ENCODE data around the gene CLCN4.

DNA sequence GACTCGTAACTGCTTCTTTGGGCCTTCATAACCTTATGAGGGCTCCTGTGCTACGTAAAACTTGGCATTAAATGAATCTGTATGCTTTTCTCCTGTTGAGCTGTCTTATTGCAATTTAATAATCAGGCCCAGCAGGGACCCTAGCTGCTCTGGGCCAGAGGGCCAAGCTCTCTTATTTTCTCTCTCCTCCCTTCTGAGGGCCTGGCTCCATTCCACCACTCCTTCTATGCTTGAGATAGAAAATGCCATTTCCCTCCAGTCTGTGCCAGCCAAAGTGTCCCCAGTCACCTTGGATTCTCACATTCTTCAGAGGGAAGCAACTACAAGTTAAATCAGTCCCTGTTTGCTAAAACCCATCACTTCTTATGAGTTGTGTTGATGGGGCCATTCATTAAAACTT lies 90.1 kb downstream of the CLCN4 start:
- TF ChIP-seq, protein P1, sequence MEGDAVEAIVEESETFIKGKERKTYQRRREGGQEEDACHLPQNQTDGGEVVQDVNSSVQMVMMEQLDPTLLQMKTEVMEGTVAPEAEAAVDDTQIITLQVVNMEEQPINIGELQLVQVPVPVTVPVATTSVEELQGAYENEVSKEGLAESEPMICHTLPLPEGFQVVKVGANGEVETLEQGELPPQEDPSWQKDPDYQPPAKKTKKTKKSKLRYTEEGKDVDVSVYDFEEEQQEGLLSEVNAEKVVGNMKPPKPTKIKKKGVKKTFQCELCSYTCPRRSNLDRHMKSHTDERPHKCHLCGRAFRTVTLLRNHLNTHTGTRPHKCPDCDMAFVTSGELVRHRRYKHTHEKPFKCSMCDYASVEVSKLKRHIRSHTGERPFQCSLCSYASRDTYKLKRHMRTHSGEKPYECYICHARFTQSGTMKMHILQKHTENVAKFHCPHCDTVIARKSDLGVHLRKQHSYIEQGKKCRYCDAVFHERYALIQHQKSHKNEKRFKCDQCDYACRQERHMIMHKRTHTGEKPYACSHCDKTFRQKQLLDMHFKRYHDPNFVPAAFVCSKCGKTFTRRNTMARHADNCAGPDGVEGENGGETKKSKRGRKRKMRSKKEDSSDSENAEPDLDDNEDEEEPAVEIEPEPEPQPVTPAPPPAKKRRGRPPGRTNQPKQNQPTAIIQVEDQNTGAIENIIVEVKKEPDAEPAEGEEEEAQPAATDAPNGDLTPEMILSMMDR (IDR thresholded peaks at IDR 0.05 in 8 of 11, conservative IDR thresholded peaks at IDR 0.05 in 3 of 11) = no peak
- TF ChIP-seq POLR2A (IDR thresholded peaks at IDR 0.05) = no peak
